Memory B cell (primary cell): ENCODE data around the gene PPP6R1.

Source experiments
- ATAC-seq: fragments of 150-1000 bp; cut with Tn5 transposase; 2 replicates; pipeline ENCODE4 v1.10.0; 2021; ENCODE audit warnings: low read depth, mild to moderate bottlenecking, moderate library complexity
- DNase-seq, 2 donors: peaks; one replicate each; pipeline ENCODE4 v3.0.0; 2022; ENCODE audit warnings: low spot score in 2 of 2
- H3K27ac Mint-ChIP-seq: one replicate; pipeline ENCODE4 v1.8.0; 2022; ENCODE audit warnings: mild to moderate bottlenecking, moderate library complexity, mixed read lengths
- H3K27me3 Mint-ChIP-seq: one replicate; pipeline ENCODE4 v1.8.0; 2022; ENCODE audit warnings: mixed read lengths
- H3K36me3 Mint-ChIP-seq: one replicate; pipeline ENCODE4 v1.8.0; 2022; ENCODE audit warnings: mild to moderate bottlenecking, mixed read lengths
- H3K4me1 Mint-ChIP-seq: one replicate; pipeline ENCODE4 v1.8.0; 2022; ENCODE audit warnings: mixed read lengths
- H3K4me3 Mint-ChIP-seq: one replicate; pipeline ENCODE4 v1.8.0; 2022; ENCODE audit warnings: mild to moderate bottlenecking, moderate library complexity, mixed read lengths
- H3K9me3 Mint-ChIP-seq: one replicate; pipeline ENCODE4 v1.8.0; 2022; ENCODE audit warnings: mixed read lengths

Gene PPP6R1

DNA sequence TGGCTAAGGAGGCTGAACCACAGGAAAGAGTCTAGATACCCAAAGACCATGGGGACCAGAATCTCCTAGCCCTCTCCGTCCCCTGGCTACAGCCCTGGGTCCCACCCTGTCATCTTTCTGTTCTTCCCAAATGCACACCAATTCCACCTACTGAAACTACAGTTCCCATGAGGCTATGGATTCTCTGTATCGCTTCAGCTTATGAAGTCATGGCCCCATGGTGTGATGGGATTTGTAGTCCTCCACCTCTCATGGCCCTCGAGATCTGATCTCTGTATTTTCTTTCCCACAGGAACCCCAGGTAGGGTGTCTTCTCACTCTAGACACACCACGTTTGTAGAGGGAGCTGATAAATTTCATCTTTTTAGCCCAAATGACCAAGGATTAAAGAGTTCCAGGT is 61.3 kb downstream of the PPP6R1 start:
- Mint-ChIP-seq H3K36me3 (no peaks in the 10 kb centered on the region), H3K4me1 (peaks cover 2% of the 10 kb centered on the region), H3K4me3 (no peak overlapping the region), H3K27me3 (peaks cover 16% of the 10 kb centered on the region), H3K9me3 (no peaks in the 10 kb centered on the region), H3K27ac (no peak overlapping the region)
- ATAC-seq (no peak), DNase-seq (no peak)

DNA sequence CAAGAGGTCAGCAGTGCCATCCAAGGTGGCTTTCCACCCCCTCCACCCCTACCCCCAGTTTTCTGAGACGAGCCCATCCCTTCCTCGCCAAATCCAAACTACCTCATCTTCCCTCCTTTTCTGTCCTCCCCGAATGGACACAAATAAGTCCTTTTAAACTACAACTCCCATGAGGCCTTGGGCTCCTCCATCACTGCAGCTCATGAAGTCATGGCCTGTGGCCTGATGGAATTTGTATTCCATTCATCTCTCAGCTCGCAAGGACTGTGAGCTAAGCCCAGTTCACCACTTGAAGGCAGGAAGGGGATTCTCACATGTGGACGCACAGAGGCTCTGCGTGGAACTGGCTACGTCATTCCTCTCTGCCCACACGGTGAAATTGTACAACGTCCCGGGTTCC is 62.0 kb downstream of the PPP6R1 start:
- no peak for ATAC-seq
- Mint-ChIP-seq H3K4me1 (no peaks in the 10 kb centered on the region), H3K36me3 (no peaks in the 10 kb centered on the region), H3K27ac (no peak overlapping the region), H3K27me3 (peaks cover 15% of the 10 kb centered on the region), H3K4me3 (no peak overlapping the region), H3K9me3 (no peaks in the 10 kb centered on the region)
- DNase-seq = no peak

DNA sequence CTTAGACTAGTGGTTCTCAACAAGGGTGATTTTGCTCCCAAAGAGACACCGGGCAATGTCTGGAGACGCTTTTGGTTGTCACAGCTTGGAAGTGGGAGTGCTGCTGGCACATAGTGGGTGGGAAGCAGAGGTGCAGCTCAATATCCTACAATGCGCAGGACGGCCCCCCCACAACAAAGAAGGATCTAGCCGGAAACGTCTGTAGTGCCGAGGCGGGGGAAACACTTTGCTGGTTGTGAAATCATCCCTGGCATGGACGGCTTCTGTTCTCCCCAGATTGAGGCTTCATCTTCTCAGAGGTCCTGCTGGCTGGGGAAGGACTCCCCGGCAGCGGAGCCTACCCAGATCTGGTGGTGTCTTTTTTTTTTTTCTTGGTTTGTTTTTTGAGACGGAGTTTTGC is 65.3 kb downstream of the PPP6R1 start:
- peaks cover 6% of the 10 kb centered on the region for H3K4me1 Mint-ChIP-seq
- H3K4me3 Mint-ChIP-seq = no peak overlapping the region
- DNase-seq (no peak), ATAC-seq (no peak)
- peaks cover 15% of the 10 kb centered on the region for H3K27me3 Mint-ChIP-seq
- no peak overlapping the region for H3K27ac Mint-ChIP-seq
- H3K9me3 Mint-ChIP-seq = no peaks in the 10 kb centered on the region
- H3K36me3 Mint-ChIP-seq = no peaks in the 10 kb centered on the region

DNA sequence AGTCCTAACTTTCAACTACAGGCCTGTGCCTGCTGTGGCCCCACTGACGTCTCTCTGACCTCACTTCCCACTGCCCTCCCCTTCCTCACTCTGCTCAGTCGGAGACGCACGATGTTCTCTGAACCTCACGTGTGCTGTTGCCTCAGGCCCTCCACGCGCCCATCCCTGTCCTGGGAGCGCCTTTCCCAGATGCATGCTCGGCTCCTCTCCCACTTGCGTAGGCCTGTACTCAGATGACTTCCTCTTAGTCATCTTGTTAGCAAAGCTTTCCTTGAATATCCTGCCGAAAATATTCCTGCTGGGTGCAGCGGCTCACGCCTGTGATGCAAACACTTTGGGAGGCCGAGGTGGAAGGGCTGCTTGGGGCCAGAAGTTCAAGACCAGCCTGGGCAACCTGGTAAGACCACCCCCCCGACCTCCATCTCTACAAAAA is 69.4 kb downstream of the PPP6R1 start:
- Mint-ChIP-seq H3K9me3 (no peaks in the 10 kb centered on the region), H3K27ac (no peak overlapping the region), H3K36me3 (no peaks in the 10 kb centered on the region), H3K4me3 (no peak overlapping the region), H3K27me3 (peaks cover 18% of the 10 kb centered on the region), H3K4me1 (peaks cover 7% of the 10 kb centered on the region)
- ATAC-seq = no peak
- no peak for DNase-seq

DNA sequence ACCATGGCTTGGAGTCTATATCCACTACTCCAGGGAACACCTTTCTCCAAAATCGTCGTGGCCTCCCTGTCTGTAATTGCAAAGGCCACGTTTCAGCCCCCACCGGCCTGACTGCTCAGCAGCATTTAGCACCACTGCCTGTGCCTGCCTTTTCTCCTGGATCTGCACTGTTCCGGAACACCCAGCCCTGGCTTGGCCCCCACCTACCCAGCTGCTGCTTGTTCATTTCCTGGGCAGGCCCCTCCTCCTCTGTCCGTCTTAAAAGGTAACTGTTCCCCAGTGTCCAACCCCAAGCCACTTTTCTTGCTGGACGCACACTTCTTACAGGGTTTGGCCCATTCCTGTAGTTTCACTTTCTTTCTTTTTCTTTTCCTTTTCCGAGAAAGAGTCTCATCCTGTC is 70.2 kb downstream of the PPP6R1 start:
- Mint-ChIP-seq H3K27ac (no peak overlapping the region), H3K4me3 (no peak overlapping the region), H3K9me3 (no peaks in the 10 kb centered on the region), H3K27me3 (peaks cover 21% of the 10 kb centered on the region), H3K36me3 (no peaks in the 10 kb centered on the region), H3K4me1 (peaks cover 7% of the 10 kb centered on the region)
- ATAC-seq = no peak
- DNase-seq = no peak

DNA sequence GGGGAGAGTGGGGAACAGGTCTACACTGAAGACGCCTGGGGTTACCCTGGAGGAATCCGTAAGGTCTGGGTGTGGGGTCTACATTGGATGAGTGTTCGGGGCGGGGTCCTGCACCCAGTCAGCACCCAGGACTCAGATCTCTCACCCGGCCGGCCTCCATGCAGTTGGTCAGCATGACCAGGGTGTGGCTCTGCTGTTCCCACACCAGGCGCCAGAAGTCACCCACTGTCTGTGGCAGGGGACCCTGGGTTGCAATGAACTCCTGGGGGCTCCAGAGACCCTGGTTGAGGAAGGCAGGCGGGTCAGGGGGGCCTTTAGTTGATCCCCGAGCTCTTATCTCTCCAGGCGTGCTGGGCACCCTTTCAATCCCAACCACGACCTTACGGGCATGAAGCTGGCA is 72.7 kb downstream of the PPP6R1 start:
- DNase-seq (no peak), ATAC-seq (no peak)
- Mint-ChIP-seq H3K27ac (no peak overlapping the region), H3K36me3 (no peaks in the 10 kb centered on the region), H3K9me3 (no peaks in the 10 kb centered on the region), H3K4me3 (no peak overlapping the region), H3K4me1 (peaks cover 7% of the 10 kb centered on the region), H3K27me3 (peaks cover 23% of the 10 kb centered on the region)

DNA sequence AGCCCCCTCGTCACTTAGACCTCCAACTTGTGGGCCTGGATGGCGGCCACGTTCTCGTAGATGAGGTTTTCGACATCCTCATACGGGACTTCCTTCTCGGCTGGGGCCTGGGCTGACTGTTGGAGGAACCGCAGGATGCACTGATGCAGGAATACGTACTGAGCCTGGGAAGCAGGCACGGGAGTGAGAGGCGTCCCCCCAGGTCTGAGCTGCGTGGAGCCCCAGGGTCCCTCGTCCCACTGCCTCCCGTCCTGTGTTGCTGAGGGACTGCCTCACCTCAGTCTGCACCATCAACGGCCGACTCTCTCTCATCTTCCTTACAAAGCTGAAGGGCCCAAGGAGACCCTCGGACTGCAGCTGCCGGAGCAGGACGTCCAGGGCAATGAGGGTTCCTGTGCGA is 77.1 kb downstream of the PPP6R1 start:
- Mint-ChIP-seq H3K4me1 (peaks cover 14% of the 10 kb centered on the region), H3K4me3 (no peak overlapping the region), H3K27ac (no peak overlapping the region), H3K36me3 (no peaks in the 10 kb centered on the region), H3K27me3 (peaks cover 44% of the 10 kb centered on the region), H3K9me3 (no peaks in the 10 kb centered on the region)
- ATAC-seq (no peak), DNase-seq (no peak)
